H9 (cell line): ENCODE data around the gene ZBTB16. TPM values are rescaled to one million over a fixed set of nuclear protein-coding genes. Genes with fewer than 3 reads are reported as not detected.

ENCODE experiments used
- DNase-seq: peaks from one replicate; pipeline ENCODE4 v3.0.0-alpha.2; 2017
- H2AFZ ChIP-seq: one replicate; pipeline ENCODE4 v1.6.1; 2013; ENCODE audit warnings: mild to moderate bottlenecking, low read length, control low read depth, moderate library complexity
- H2AK5ac ChIP-seq: 2 replicates; pipeline ENCODE4 v1.6.1; 2013; ENCODE audit warnings: low read length, control low read depth, mixed read lengths; ENCODE audit not compliant: insufficient read length
- H2BK120ac ChIP-seq: one replicate; pipeline ENCODE4 v1.6.1; 2013; ENCODE audit warnings: low read depth, mild to moderate bottlenecking, low read length, control low read depth, inconsistent platforms; ENCODE audit not compliant: poor library complexity, severe bottlenecking
- H2BK12ac ChIP-seq: 2 replicates; pipeline ENCODE4 v1.6.1; 2013; ENCODE audit warnings: low read length, control low read depth, mixed read lengths, low read depth; ENCODE audit not compliant: insufficient read length
- H2BK15ac ChIP-seq: 2 replicates; pipeline ENCODE4 v1.6.1; 2013; ENCODE audit warnings: low read depth, low read length, control low read depth
- H2BK20ac ChIP-seq: one replicate; pipeline ENCODE4 v1.6.1; 2013; ENCODE audit warnings: low read depth, mild to moderate bottlenecking, low read length, control low read depth, inconsistent platforms; ENCODE audit not compliant: poor library complexity, severe bottlenecking
- H2BK5ac ChIP-seq: 2 replicates; pipeline ENCODE4 v1.6.1; 2013; ENCODE audit warnings: low read length, control low read depth, mixed read lengths; ENCODE audit not compliant: insufficient read length
- H3K14ac ChIP-seq: 2 replicates; pipeline ENCODE4 v1.6.1; 2013; ENCODE audit warnings: low read length, control low read depth; ENCODE audit not compliant: insufficient read depth
- H3K18ac ChIP-seq: 2 replicates; pipeline ENCODE4 v1.6.1; 2013; ENCODE audit warnings: low read depth, mild to moderate bottlenecking, mixed read lengths, low read length, control low read depth; ENCODE audit not compliant: insufficient read length
- H3K23ac ChIP-seq: 2 replicates; pipeline ENCODE4 v1.6.1; 2013; ENCODE audit warnings: low read length, control low read depth, mixed read lengths, low read depth; ENCODE audit not compliant: insufficient read length
- H3K23me2 ChIP-seq: 2 replicates; pipeline ENCODE4 v1.6.1; 2013; ENCODE audit warnings: low read depth, mild to moderate bottlenecking, mixed read lengths, low read length, control low read depth; ENCODE audit not compliant: insufficient read length, poor library complexity, severe bottlenecking
- H3K27ac ChIP-seq: 2 replicates; pipeline ENCODE4 v1.5.1; 2013; ENCODE audit warnings: low read length, control low read depth, mixed read lengths, low read depth; ENCODE audit not compliant: insufficient read length
- H3K27me3 ChIP-seq: 2 replicates; pipeline ENCODE4 v1.6.1; 2013; ENCODE audit warnings: low read length, control low read depth, inconsistent platforms; ENCODE audit not compliant: insufficient read depth
- H3K4ac ChIP-seq: 2 replicates; pipeline ENCODE4 v1.6.1; 2013; ENCODE audit warnings: low read depth, mild to moderate bottlenecking, control low read depth, inconsistent platforms, low read length, moderate library complexity
- H3K4me1 ChIP-seq: 2 replicates; pipeline ENCODE4 v1.6.1; 2013; ENCODE audit warnings: low read length, control low read depth, inconsistent platforms; ENCODE audit not compliant: insufficient read depth
- H3K4me2 ChIP-seq: 2 replicates; pipeline ENCODE4 v1.6.1; 2013; ENCODE audit warnings: low read length, control low read depth, mixed read lengths; ENCODE audit not compliant: insufficient read length, insufficient read depth
- H3K56ac ChIP-seq: 2 replicates; pipeline ENCODE4 v1.6.1; 2013; ENCODE audit warnings: low read depth, mild to moderate bottlenecking, mixed read lengths, low read length, control low read depth; ENCODE audit not compliant: insufficient read length
- H3K79me1 ChIP-seq: 2 replicates; pipeline ENCODE4 v1.6.1; 2013; ENCODE audit warnings: low read depth, mild to moderate bottlenecking, moderate library complexity, low read length, control low read depth, inconsistent platforms; ENCODE audit not compliant: insufficient read depth, poor library complexity, severe bottlenecking
- H3K79me2 ChIP-seq: 2 replicates; pipeline ENCODE4 v1.6.1; 2013; ENCODE audit warnings: low read length, control low read depth, inconsistent platforms; ENCODE audit not compliant: insufficient read depth
- H3K9ac ChIP-seq: 2 replicates; pipeline ENCODE4 v1.6.1; 2013; ENCODE audit warnings: low read length, control low read depth, mixed read lengths; ENCODE audit not compliant: insufficient read length; ENCODE audit errors: extremely low read depth
- H3K9me3 ChIP-seq: one replicate; pipeline ENCODE4 v1.6.1; 2013; ENCODE audit warnings: low read depth, low read length, inconsistent platforms; ENCODE audit not compliant: control insufficient read depth
- H3T11ph ChIP-seq: one replicate; pipeline ENCODE4 v1.6.1; 2013; ENCODE audit warnings: mild to moderate bottlenecking, low read length, control low read depth, inconsistent platforms
- H4K20me1 ChIP-seq: one replicate; pipeline ENCODE4 v1.6.1; 2013; ENCODE audit not compliant: control insufficient read depth, insufficient read length, insufficient read depth
- H4K5ac ChIP-seq: 2 replicates; pipeline ENCODE4 v1.6.1; 2013; ENCODE audit warnings: low read depth, mild to moderate bottlenecking, mixed read lengths, low read length, control low read depth; ENCODE audit not compliant: insufficient read length
- H4K8ac ChIP-seq: replicated peaks from 2 replicates; pipeline ENCODE4 v1.6.1; 2013; ENCODE audit warnings: low read length, control low read depth, mixed read lengths, low read depth; ENCODE audit not compliant: insufficient read length
- H4K91ac ChIP-seq: 2 replicates; pipeline ENCODE4 v1.6.1; 2013; ENCODE audit warnings: low read depth, mild to moderate bottlenecking, moderate library complexity, mixed read lengths, low read length, control low read depth; ENCODE audit not compliant: insufficient read length
- H3K27ac Mint-ChIP-seq, 3 experiments: 2 replicates in 2 of 3; 3 replicates in 1 of 3; pipeline ENCODE4 v1.8.0; 2020 to 2021; ENCODE audit warnings: mixed read lengths in 3 of 3, mild to moderate bottlenecking in 1 of 3, moderate library complexity in 1 of 3
- H3K27me3 Mint-ChIP-seq: 2 replicates; pipeline ENCODE4 v1.8.0; 2021; ENCODE audit warnings: low read depth, mild to moderate bottlenecking, moderate library complexity, mixed read lengths
- H3K36me3 Mint-ChIP-seq, 3 experiments: 2 replicates in 2 of 3; 3 replicates in 1 of 3; pipeline ENCODE4 v1.8.0; 2020 to 2021; ENCODE audit warnings: low read depth in 3 of 3, mixed read lengths in 3 of 3; ENCODE audit not compliant: insufficient read depth in 1 of 3
- H3K4me1 Mint-ChIP-seq, 2 experiments: 2 replicates each; pipeline ENCODE4 v1.8.0; 2020; ENCODE audit warnings: mixed read lengths in 2 of 2
- H3K4me3 Mint-ChIP-seq, 2 experiments: 2 replicates in 1 of 2; 3 replicates in 1 of 2; pipeline ENCODE4 v1.8.0; 2020 to 2021; ENCODE audit warnings: mild to moderate bottlenecking in 2 of 2, mixed read lengths in 2 of 2, moderate library complexity in 1 of 2
- H3K9me3 Mint-ChIP-seq, 2 experiments: 2 replicates in 1 of 2; 3 replicates in 1 of 2; pipeline ENCODE4 v1.8.0; 2020; ENCODE audit warnings: mild to moderate bottlenecking in 2 of 2, mixed read lengths in 2 of 2, moderate library complexity in 1 of 2
- CTCF ChIP-seq: fragments of 200-600 bp; sonication (generic); conservative IDR thresholded peaks from 3 replicates; pipeline ENCODE4 v1.8.0; 2021; ENCODE audit warnings: antibody characterized with exemption, mild to moderate bottlenecking
- WGBS: extraction: QIAGEN DNeasy Blood & Tissue Kit; methylation state at CpG from one replicate; pipeline ENCODE4 v1.1.7; 2013; ENCODE audit warnings: missing lambda C conversion rate, low lambda C conversion rate, mixed read lengths; ENCODE audit not compliant: insufficient read length; ENCODE audit errors: extremely low coverage; 5-methylcytosine and 5-hydroxymethylcytosine counted together
- total RNA-seq: library from RNA; stranded (reverse); gene quantifications from 2 replicates; pipeline ENCODE4 v1.2.1, GENCODE V29; 2021

Gene ZBTB16
- total RNA-seq, 1 experiment from 2014 or later = not detected

DNA sequence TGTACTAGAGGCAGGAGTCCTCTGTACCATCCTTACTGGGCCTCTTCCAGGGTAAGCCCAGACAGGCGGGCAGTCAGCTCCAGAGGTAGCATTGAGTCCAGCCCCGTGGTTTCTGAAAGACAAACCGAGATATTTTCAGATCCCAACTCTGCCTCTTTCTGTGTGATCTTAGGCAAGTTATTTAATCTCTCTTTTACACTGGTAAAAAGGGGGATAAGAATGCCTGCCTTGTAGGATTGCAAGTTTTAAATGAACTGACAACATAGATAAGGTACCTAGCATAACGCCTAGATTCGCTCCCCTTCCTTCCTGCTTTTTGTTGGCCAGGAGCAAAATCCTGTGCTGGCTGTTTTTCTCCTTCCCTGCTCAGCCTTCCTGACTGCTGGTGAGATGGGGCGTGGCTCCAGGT lies 180.2 kb downstream of the ZBTB16 start:
- TF ChIP-seq CTCF = no peak
- no peak overlapping the region for H3K9ac ChIP-seq
- H3K27ac ChIP-seq = no peak overlapping the region
- H3K4me1 ChIP-seq = no peaks in the 10 kb centered on the region
- no peaks in the 10 kb centered on the region for H3K79me1 ChIP-seq
- Mint-ChIP-seq H3K4me3 (no peak overlapping the region), H3K27ac (no peak overlapping the region; a peak in 1 of 7 replicates), H3K27me3 (peaks cover 59% of the 10 kb centered on the region), H3K9me3 (no peaks in the 10 kb centered on the region; a peak in 1 of 5 replicates), H3K4me1 (peaks cover 3 to 18% of the 10 kb centered on the region in 2 experiments), H3K36me3 (no peaks in the 10 kb centered on the region)
- H3K14ac ChIP-seq = no peak overlapping the region
- no peak overlapping the region for H4K91ac ChIP-seq
- no peak overlapping the region for H2BK12ac ChIP-seq
- H2BK15ac ChIP-seq = no peak overlapping the region
- no peak overlapping the region for H2BK20ac ChIP-seq
- H3K23me2 ChIP-seq = no peaks in the 10 kb centered on the region
- no peak overlapping the region for H3K56ac ChIP-seq
- no peak overlapping the region for H2AK5ac ChIP-seq
- no peaks in the 10 kb centered on the region for H4K20me1 ChIP-seq
- H3K9me3 ChIP-seq = no peaks in the 10 kb centered on the region
- no peak for DNase-seq
- H4K8ac ChIP-seq = no peak overlapping the region
- H2BK5ac ChIP-seq = no peak overlapping the region
- no peak overlapping the region for H3T11ph ChIP-seq
- no peak overlapping the region for H3K18ac ChIP-seq
- H2BK120ac ChIP-seq = no peak overlapping the region
- no peak overlapping the region for H2AFZ ChIP-seq
- no peak overlapping the region for H3K23ac ChIP-seq
- H3K27me3 ChIP-seq = no peaks in the 10 kb centered on the region
- no peaks in the 10 kb centered on the region for H3K79me2 ChIP-seq
- H3K4ac ChIP-seq = no peak overlapping the region
- no CpG with 5 or more reads among the region's 6 CpGs for WGBS
- no peak overlapping the region for H4K5ac ChIP-seq
- no peak overlapping the region for H3K4me2 ChIP-seq
